ENCODE data around the gene LMNTD1.
"Not testable (repeated sequence)": the region's sequence is repeated elsewhere in the genome, so short reads cannot be mapped to it uniquely, and the experiment has no call there.

Gene LMNTD1

DNA sequence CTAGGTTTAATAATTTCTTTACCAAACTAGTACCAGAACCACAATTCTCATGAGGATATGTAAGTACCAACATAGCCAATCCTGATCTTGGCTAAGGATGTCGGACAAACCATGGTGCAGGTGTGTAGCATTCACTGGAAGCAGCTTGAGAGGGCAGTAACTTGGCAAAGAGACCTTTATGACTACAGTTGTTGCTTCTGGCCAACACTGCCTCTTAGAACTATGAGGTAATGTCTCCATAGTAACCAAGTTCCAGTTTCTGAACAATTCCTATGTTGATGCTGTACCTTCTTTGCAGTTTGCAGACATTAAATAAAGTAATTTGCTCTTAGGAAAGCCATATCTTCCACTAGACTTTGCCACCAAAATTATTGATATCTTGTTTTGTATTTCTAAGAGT lies at the start of gene LMNTD1:
Gene LMNTD1, minus strand, starts transcription at position 186 of the 400 bp plus-strand sequence. CDS start 324 bp downstream, outside the sequence.
- no peak for DNase-seq

GRCh38 chr12:25598956-25599355 lies 45.9 kb upstream of the LMNTD1 start:
- DNase-seq, result no peak

GRCh38 chr12:25595496-25595895 lies 42.4 kb upstream of the LMNTD1 start:
- not testable (repeated sequence) for DNase-seq

DNA sequence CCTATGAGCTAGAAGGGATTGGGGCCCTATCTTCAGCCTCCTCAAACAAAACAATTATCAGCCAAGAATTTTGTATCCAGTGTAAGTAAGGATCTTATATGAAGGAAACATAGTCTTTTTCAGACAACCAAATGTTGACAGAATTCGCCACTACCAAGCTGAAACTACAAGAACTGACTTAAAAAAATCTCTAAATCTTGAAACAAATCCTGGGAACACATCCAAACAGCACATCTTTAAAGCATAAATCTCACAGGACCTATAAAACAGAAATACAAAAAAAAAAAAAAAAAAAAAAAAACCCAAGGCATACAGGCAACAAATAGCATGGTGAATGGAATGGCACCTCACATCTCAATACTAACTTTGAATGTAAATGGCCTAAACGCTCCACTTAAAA lies 41.3 kb upstream of the LMNTD1 start:
- no peak for DNase-seq

DNA sequence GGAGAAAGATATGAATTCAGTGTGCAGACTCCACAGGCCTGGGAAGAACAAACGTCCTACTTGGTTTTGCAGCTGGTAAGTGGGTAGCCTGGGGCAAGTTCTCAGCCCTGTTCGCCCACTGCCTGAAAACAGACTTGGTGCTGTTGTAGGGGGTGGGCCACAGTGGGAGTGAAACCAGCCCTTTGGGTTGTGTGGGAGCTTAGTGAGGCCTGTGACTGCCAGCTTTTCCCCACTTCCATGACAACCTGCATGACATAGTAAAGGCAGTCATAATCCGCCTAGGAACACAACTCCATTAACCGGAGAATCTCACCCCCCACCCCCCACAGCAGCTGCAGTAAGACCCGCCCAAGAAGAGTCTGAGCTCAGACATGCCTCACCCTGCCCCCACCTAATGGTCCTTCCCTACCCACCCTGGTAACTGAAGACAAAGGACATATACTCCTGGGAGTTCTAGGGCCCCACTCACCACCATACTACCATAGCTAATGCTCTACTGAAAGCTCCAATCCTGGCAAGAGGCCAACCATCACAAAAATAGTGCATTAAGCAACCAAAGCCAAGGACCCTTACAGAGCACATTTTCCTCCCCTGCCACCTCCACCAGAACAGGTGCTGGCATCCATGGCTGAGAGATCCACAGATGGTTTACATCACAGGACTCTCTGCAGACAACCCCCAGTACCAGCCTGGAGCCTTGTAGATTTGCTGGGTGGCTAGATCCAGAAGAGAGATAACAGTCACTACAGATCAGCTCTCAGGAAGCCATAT lies 39.8 kb upstream of the LMNTD1 start:
- DNase-seq, result no peak

DNA sequence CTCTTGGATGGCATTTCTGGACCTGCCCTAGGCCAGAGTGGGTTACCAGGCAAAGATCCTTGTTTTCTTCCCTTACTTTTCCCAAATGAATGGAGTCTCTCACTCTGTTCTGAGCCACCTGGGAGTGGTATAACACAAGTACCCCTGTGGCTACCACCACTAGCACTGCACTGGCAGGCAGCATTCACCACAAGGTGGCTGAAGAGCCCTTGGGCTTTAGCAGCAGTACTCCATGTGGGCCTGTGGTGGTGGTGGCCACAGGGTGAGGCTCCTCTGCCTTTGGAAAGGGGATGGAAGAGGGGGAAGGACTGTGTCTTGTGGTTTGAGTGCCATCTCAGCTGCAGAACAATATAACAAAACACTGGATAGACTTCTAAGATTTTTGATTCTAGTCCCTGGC lies 38.1 kb upstream of the LMNTD1 start:
- no peak for DNase-seq

DNA sequence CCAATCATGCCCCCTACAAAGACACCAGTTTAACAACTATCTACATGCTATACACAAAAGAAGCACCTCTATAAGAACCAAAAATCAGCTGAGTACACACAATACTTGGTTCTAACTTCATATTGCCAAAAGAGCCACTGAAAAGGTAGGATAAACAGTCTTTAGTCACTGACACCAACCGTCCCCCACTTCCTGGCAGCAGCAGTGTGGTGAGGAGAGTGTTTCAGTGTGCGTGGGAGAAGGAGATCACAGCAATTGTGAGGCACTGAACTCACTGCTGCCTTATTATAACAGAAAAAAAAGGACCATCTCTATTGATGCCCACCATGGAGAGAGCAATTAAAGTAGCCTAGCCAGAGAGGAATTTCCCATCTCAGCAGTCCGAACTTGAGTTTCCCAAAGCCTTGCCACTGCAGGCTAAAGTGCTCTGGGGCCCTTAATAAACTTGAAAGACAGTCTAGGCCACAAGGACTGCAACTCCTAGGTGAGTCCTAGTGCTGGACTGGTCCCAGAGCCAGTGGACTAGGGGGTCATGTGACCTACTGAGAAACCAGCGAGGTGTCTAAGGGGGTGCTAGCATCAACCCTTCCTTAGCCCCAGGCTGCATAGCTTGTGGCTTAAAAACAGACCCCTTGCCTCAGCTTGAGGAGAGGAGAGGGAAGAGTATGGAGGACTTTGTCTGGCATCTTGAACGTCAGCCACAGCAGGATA lies 37.1 kb upstream of the LMNTD1 start:
- no peak for DNase-seq

DNA sequence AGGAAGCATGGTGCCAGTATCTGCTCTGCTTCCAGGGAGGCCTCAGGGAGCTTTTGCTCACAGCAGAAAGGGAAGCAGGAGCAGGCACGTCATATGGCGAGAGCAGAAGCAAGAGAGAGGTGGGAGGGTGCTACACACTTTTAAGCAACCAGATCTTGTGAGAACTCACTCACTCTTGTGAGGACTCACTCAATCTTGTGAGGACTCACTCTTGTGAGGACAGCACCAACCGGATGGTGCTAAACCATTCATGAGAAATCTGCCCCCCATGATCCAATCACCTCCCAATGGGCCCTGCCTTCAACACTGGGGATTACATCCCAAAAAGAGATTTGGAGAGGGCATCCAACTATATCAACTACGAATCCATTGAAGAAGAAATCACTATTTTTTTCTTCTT lies 34.3 kb upstream of the LMNTD1 start:
- no peak for DNase-seq

DNA sequence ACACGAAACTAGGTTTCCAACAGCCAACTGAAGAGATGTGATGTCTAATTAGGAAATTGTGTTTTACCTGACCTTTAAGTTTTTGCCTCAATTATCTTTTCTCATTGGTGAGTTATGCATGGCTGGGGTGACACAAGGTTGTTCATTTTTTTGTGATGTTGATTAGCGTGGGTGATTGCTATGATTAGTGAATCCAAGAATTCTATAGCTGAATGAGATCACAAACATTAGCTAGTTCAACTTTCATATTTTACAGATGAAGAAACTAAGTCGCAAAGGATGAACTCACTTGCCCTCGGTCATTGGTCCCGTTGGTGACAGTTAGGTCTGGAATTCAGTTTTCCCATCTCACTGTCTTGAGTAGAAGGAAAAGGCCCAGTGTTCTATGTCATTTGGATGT lies 32.6 kb upstream of the LMNTD1 start:
- no peak for DNase-seq

- DNase-seq, result no peak
Observed at GRCh38 chr12:25585021-25585523, 32.0 kb upstream of the LMNTD1 start.

- DNase-seq, result no peak
Observed at GRCh38 chr12:25584596-25584995, 31.5 kb upstream of the LMNTD1 start.

GRCh38 chr12:25583545-25583944 lies 30.5 kb upstream of the LMNTD1 start:
- no peak for DNase-seq

DNA sequence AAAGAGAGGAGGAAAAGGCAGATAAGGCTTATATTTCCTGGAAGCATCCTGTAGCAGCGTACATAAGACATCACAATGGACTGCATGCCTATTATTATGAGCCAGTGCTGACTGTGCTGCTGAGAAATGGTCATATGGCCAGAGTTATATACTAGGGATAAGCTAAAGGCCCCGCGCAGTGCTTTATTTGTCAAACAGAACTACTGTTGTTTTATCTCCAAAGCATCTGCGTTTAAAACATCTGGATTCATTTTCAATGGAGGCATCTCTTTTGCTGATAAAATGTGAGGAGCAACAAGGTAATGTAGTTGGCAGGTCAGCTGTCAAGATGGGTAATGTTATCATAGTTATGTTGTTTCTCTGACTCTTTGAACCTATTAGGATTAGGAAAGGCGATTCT lies 28.0 kb upstream of the LMNTD1 start:
- no peak for DNase-seq

- DNase-seq, result no peak
Observed at GRCh38 chr12:25578411-25579143, 25.5 kb upstream of the LMNTD1 start.

GRCh38 chr12:25574761-25575160 lies 21.7 kb upstream of the LMNTD1 start:
- DNase-seq, result no peak

GRCh38 chr12:25573346-25573745 lies 20.3 kb upstream of the LMNTD1 start:
- no peak for DNase-seq

DNA sequence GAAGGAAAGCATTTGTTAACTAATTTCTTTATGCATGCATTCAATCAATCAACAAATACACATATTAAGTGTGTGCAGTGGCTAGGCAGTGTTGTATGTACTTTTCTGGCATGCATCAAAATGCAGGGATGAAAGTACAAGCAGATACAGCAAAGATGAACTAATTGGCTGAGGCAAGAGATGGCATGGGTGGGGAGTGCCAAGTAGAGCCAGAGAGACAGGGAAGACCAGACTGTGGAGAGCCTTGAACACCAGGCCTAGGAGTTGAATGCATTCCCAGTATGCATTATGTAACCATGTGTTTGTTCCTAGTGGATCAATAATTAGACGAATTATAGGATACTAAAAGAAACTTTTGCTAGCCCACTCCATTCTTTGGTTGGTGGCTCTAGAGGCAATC lies 17.3 kb upstream of the LMNTD1 start:
- no peak for DNase-seq

DNA sequence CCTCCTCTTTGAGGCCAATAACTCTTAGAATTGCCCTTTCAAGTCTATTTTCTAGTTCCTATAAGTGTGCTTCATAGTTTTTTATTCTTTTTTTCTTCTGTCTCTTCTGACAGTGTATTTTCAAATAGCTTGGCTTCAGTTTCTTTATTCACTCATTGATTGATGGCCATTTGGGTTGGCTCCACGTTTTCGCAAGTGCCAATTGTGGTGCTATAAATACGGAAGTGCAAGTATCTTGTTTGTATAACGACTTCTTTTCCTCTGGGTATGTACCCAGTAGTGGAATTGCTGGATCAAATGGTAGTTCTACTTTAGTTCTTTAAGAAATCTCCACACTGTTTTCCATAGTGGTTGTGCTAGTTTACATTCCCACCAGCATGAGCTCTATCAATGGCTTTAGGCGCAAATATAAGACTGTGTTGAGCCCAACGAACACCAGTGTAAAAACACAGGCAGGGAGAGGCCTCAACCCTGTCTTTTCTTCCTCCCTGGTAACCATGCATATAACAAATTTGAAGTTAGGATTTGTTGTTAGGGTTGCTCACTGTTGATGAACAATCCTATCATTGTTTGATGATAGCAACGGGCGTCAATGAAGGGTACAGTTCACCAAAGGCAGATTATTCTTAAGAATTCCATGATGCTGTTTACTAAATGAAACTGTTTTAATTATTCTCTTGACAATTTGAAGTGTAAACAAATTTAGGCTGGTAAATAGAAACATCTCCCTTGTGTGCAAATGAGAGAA lies 13.3 kb upstream of the LMNTD1 start:
- no peak for DNase-seq

GRCh38 chr12:25558586-25558985 lies 5.5 kb upstream of the LMNTD1 start:
- DNase-seq, result no peak

DNA sequence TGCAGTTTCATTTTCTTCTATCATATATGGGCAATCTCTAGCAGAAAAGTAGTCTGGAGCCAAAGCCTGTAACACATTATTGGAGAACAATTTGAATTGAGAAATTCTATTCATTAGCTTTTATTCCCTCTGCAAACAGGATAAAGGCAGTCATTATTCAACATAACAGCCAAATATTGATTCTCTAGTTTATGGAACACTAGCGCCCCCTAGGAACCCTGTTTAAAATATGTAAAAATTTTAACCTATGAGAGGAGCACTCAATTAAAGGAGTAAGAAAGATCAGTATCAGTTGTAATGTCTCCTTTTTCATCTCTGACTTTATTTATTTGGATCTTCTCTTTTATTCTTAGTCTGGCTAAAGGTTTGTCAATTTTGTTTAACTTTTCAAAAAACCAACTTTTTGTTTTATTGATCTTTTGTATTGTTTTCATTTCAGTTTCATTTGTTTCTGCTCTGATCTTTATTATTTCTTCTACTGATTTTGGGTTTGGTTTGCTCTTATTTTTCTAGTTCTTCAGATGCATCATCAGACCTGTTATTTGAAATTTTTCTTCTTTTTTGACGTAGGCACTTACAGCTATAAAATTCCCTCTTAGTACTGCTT lies 4.8 kb upstream of the LMNTD1 start:
- no peak for DNase-seq

DNA sequence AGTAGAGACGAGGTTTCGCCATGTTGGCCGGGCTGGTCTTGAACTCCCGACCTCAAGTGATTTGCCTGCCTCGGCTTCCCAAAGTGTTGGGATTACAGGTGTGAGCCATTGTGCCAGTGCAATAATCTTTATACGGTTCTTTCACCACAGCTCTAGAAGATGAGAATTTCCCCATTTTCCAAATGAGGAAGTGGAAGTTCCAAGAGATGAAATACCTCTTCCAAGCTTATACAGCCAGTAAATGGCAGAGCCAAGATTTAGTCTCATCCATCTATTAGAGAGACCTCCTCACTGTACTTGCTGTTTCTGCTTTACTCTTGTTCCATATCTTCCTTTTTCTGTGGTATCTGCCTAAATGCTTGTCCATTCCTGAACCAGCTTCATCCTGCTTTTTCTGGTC lies 3.1 kb upstream of the LMNTD1 start:
- DNase-seq, result no peak

DNA sequence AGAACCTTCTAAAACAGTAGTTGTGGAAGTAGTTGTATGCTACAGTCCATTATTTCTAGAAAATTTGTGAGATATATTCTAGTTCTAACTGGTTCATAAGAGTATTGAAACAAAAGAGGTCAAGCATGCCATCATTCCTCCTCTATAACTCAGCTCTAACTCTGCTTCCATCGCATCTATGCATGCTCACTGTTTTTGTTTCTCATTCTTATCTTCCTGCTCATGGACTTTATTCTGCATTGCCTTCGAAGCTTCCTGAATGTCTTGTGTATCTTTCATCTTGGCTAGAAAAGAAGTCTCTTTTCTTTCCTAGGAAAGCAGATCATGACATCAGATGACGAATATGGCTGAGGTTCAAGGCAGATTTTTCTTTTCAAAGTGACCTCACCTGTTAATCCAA lies 402 bp downstream of the LMNTD1 start:
- DNase-seq, result no peak
